DND-41 (cell line): ENCODE data around the gene OR4D6.
"Not testable (repeated sequence)": the region's sequence is repeated elsewhere in the genome, so short reads cannot be mapped to it uniquely, and the experiment has no call there.

ENCODE experiments used
- ATAC-seq: fragments of 200-7000 bp; cut with Tn5 transposase; 3 replicates; pipeline ENCODE4 v1.9.1; 2021; ENCODE audit warnings: low read depth; ENCODE audit not compliant: insufficient read depth
- DNase-seq: peaks from one replicate; pipeline ENCODE4 v3.0.0-alpha.2; 2020
- H2AFZ ChIP-seq: 2 replicates; pipeline ENCODE4 v1.6.0; 2012; ENCODE audit warnings: low read depth, low read length
- H3K27ac ChIP-seq: 2 replicates; pipeline ENCODE4 v1.5.1; 2012; ENCODE audit warnings: low read length, inconsistent platforms
- H3K27me3 ChIP-seq: fragments of 200-600 bp; sonication (generic); 2 replicates; pipeline ENCODE4 v1.6.0; 2012; ENCODE audit warnings: low read length, mild to moderate bottlenecking, inconsistent platforms; ENCODE audit not compliant: insufficient read depth, poor library complexity
- H3K36me3 ChIP-seq: 2 replicates; pipeline ENCODE4 v1.5.1; 2012; ENCODE audit warnings: low read length, inconsistent platforms; ENCODE audit not compliant: insufficient read depth
- H3K4me1 ChIP-seq: 2 replicates; pipeline ENCODE4 v1.5.1; 2012; ENCODE audit warnings: mild to moderate bottlenecking, low read length; ENCODE audit not compliant: insufficient read depth
- H3K4me2 ChIP-seq: 2 replicates; pipeline ENCODE4 v1.6.0; 2012; ENCODE audit warnings: mild to moderate bottlenecking, moderate library complexity, low read length, inconsistent platforms; ENCODE audit not compliant: insufficient read depth
- H3K4me3 ChIP-seq, 2 experiments: fragments of 200-600 bp in 1 of 2; shearing (Covaris generic) in 1 of 2; 2 replicates each; pipeline ENCODE4 v1.5.1; 2012 to 2016; ENCODE audit warnings: inconsistent platforms in 2 of 2, low read length in 2 of 2, mild to moderate bottlenecking in 2 of 2, low read depth in 1 of 2, moderate library complexity in 1 of 2
- H3K79me2 ChIP-seq: 2 replicates; pipeline ENCODE4 v1.6.0; 2012; ENCODE audit warnings: low read length, inconsistent platforms; ENCODE audit not compliant: insufficient read depth
- H3K9ac ChIP-seq: 2 replicates; pipeline ENCODE4 v1.6.0; 2012; ENCODE audit warnings: low read depth, mild to moderate bottlenecking, inconsistent platforms, low read length, moderate library complexity
- H3K9me3 ChIP-seq: 2 replicates; pipeline ENCODE4 v1.5.1; 2012; ENCODE audit warnings: low read length, moderate library complexity, mild to moderate bottlenecking, inconsistent platforms; ENCODE audit not compliant: insufficient read depth, severe bottlenecking
- H4K20me1 ChIP-seq: 2 replicates; pipeline ENCODE4 v1.6.0; 2012; ENCODE audit warnings: low read length; ENCODE audit not compliant: insufficient read depth
- CTCF ChIP-seq: IDR thresholded peaks from 2 replicates; pipeline ENCODE4 v1.5.1; 2012; ENCODE audit warnings: borderline replicate concordance, low read length, moderate library complexity, mild to moderate bottlenecking; ENCODE audit not compliant: poor library complexity, severe bottlenecking; ENCODE audit errors: extremely low read depth
- EZH2 ChIP-seq: IDR thresholded peaks from 3 replicates; pipeline ENCODE4 v1.6.1; 2012; ENCODE audit warnings: borderline replicate concordance, low read depth, mild to moderate bottlenecking, moderate library complexity, low read length, inconsistent platforms; ENCODE audit not compliant: severe bottlenecking

The OR4D6 gene

GRCh38 chr11:59436169-59436568, 20.6 kb upstream of the OR4D6 start, which contains the start of gene OR5A1:
OR5A1 (plus strand) TSS chr11:59436469; CDS start chr11:59443169, 6,700 bp downstream.
- Histone ChIP-seq H3K27me3 (peaks cover 4% of the 10 kb centered on the region), H3K27ac (no peak within 1 kb of the TSS), H3K9ac (no peak within 1 kb of the TSS), H2AFZ (no peak within 1 kb of the TSS), H3K9me3 (no peaks in the 10 kb centered on the region), H3K4me3 (no peak within 1 kb of the TSS), H4K20me1 (no peaks in the 10 kb centered on the region), H3K36me3 (no peaks in the 10 kb centered on the region), H3K79me2 (no peaks in the 10 kb centered on the region), H3K4me2 (no peak within 1 kb of the TSS), H3K4me1 (no peaks in the 10 kb centered on the region)
- ATAC-seq (no peak), DNase-seq (no peak)
- TF ChIP-seq EZH2 (no peak), CTCF (no peak)

- TF ChIP-seq CTCF (no peak), EZH2 (no peak)
- H3K79me2 ChIP-seq: no peaks in the 10 kb centered on the region
- no peaks in the 10 kb centered on the region for H3K4me1 ChIP-seq
- no peak overlapping the region for H3K4me3 ChIP-seq
- H3K36me3 ChIP-seq: no peaks in the 10 kb centered on the region
- H3K4me2 ChIP-seq: no peak overlapping the region
- no peak for DNase-seq
- H4K20me1 ChIP-seq: no peaks in the 10 kb centered on the region
- H2AFZ ChIP-seq: no peak overlapping the region
- no peak overlapping the region for H3K27ac ChIP-seq
- H3K9ac ChIP-seq: no peak overlapping the region
- H3K27me3 ChIP-seq: peaks cover 4% of the 10 kb centered on the region
- no peaks in the 10 kb centered on the region for H3K9me3 ChIP-seq
- no peak for ATAC-seq
These were observed 19.0 kb upstream of the OR4D6 start for GRCh38 chr11:59437770-59438169.

GRCh38 chr11:59445624-59446023, 11.1 kb upstream of the OR4D6 start:
- H2AFZ ChIP-seq, H3K4me1 ChIP-seq, ATAC-seq: not testable (repeated sequence)

GRCh38 chr11:59448484-59448883, 8.3 kb upstream of the OR4D6 start:
- H3K79me2 ChIP-seq: no peaks in the 10 kb centered on the region
- H3K27ac ChIP-seq: no peak overlapping the region
- no peaks in the 10 kb centered on the region for H3K9me3 ChIP-seq
- no peaks in the 10 kb centered on the region for H3K27me3 ChIP-seq
- no peaks in the 10 kb centered on the region for H3K36me3 ChIP-seq
- no peak overlapping the region for H3K4me3 ChIP-seq
- no peak for ATAC-seq
- H3K4me1 ChIP-seq: no peaks in the 10 kb centered on the region
- H3K4me2 ChIP-seq: no peak overlapping the region
- no peak overlapping the region for H3K9ac ChIP-seq
- DNase-seq: no peak
- no peak overlapping the region for H2AFZ ChIP-seq
- no peak for TF ChIP-seq CTCF
- TF ChIP-seq EZH2: no peak
- no peaks in the 10 kb centered on the region for H4K20me1 ChIP-seq

More at GRCh38 chr11:59445624-59446023, 11.1 kb upstream of the OR4D6 start:
- not testable (repeated sequence) for H3K9ac ChIP-seq, H4K20me1 ChIP-seq, H3K9me3 ChIP-seq, H3K36me3 ChIP-seq, H3K27me3 ChIP-seq, H3K4me2 ChIP-seq, DNase-seq, H3K4me3 ChIP-seq, H3K27ac ChIP-seq, H3K79me2 ChIP-seq
